Measurements from ENCODE around the gene ZYX. TPM values are rescaled to one million over a fixed set of nuclear protein-coding genes. Genes with fewer than 3 reads are reported as not detected.

ZYX gene
- total and polyA plus RNA-seq, 2 experiments from 2014 or later: 31.8 to 202 TPM

DNA sequence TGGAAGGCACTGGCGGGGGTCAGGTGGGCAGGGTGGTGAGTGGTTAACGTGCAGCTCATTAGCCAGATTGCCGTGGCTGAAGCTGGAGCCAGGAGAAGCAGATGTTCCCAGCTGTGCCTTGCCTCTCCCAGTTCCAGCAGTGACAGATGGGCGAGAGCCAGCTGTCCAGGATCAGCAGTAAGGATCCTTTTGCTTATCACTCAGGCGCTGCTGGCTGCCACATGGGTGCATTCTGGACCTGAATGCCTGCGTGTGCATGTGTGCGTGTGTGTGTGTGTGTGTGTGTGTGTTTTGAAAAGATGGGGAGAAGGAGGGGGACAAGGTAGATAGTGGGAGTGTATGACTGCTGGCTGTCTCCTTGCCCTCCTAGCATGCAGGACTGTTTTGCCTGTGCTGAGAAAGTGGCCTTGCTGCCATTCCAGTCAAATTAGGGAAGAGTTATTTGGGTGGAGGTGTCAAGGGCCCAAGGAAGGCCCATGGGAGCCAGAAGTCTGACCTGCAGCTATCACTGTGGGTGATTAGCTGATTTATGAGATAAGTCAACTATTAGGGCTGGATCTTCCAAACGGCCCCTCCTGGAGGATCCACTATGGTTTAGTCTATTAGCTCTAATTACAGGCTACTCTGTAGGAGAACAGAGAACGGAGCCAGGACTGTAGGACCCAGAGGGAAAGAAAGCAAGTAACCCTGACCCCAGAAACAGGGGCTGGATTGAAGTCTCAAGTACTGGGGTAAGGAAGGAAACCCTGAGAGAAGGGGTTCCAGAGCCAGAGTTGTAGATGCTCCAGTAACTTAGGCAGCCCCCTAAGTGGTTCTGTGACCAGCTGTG, 24.2 kb downstream of the ZYX start:
- Histone ChIP-seq H4K20me1 (ENCODE audit: insufficient read depth, poor library complexity, severe bottlenecking) (no peaks in the 10 kb centered on the region), H3K9me2 (replicated peaks; ENCODE audit: insufficient read depth) (no peaks in the 10 kb centered on the region), H3K36me3 (replicated peaks; ENCODE audit: insufficient read depth, low read depth) (no peaks in the 10 kb centered on the region), H3K9me3 (ENCODE audit: low read depth) (no peaks in the 10 kb centered on the region), H3K4me2 (peak overlapping the region; percentile 11), H3K4me3 (no peak overlapping the region), H3K27ac (no peak overlapping the region), H3K27me3 (no peaks in the 10 kb centered on the region), H2AFZ (no peak overlapping the region), H3K4me1 (ENCODE audit: insufficient read depth) (peaks cover 34% of the 10 kb centered on the region), H3K79me2 (peaks cover 4% of the 10 kb centered on the region)
- WGBS (ENCODE audit: low lambda C conversion rate, missing lambda C conversion rate): 49% methylated on average over 9 of the region's 9 CpGs
- TF ChIP-seq CTCF (IDR thresholded peaks at IDR 0.05; ENCODE audit: poor library complexity) (no peak), EZH2 (IDR thresholded peaks at IDR 0.05; ENCODE audit: borderline replicate concordance) (no peak), EZH2phosphoT487 (IDR thresholded peaks at IDR 0.05; ENCODE audit: low read depth, severe bottlenecking, unreplicated experiment) (no peak)
- no peak for DNase-seq (ENCODE audit: low spot score)

- TF ChIP-seq EZH2phosphoT487 (IDR thresholded peaks at IDR 0.05; ENCODE audit: low read depth, severe bottlenecking, unreplicated experiment) (no peak), EZH2 (IDR thresholded peaks at IDR 0.05; ENCODE audit: borderline replicate concordance) (no peak), CTCF (IDR thresholded peaks at IDR 0.05; ENCODE audit: poor library complexity) (no peak)
Observed at GRCh38 chr7:143406002-143406357, 24.8 kb downstream of the ZYX start.

GRCh38 chr7:143407287-143408251, 26.4 kb downstream of the ZYX start:
- no peak for DNase-seq (ENCODE audit: low spot score)
- 33% methylated on average over 13 of the region's 13 CpGs for WGBS (ENCODE audit: low lambda C conversion rate, missing lambda C conversion rate)
- peaks cover 52% of the 10 kb centered on the region for H3K4me1 ChIP-seq (ENCODE audit: insufficient read depth)
- peak overlapping the region; percentile 12 for H3K4me3 ChIP-seq
- no peaks in the 10 kb centered on the region for H4K20me1 ChIP-seq (ENCODE audit: insufficient read depth, poor library complexity, severe bottlenecking)
- no peaks in the 10 kb centered on the region for H3K36me3 ChIP-seq (replicated peaks; ENCODE audit: insufficient read depth, low read depth)
- H2AFZ ChIP-seq: peak overlapping the region; percentile 84
- H3K79me2 ChIP-seq: peaks cover 4% of the 10 kb centered on the region
- H3K9me2 ChIP-seq (replicated peaks; ENCODE audit: insufficient read depth): no peaks in the 10 kb centered on the region
- H3K27me3 ChIP-seq: no peaks in the 10 kb centered on the region
- H3K27ac ChIP-seq: peak overlapping the region; percentile 34
- H3K4me2 ChIP-seq: peak overlapping the region; percentile 84
- TF ChIP-seq CTCF (IDR thresholded peaks at IDR 0.05; ENCODE audit: poor library complexity): no peak
- TF ChIP-seq EZH2phosphoT487 (IDR thresholded peaks at IDR 0.05; ENCODE audit: low read depth, severe bottlenecking, unreplicated experiment): no peak
- TF ChIP-seq EZH2 (IDR thresholded peaks at IDR 0.05; ENCODE audit: borderline replicate concordance): no peak
- no peaks in the 10 kb centered on the region for H3K9me3 ChIP-seq (ENCODE audit: low read depth)

More at GRCh38 chr7:143406002-143406357, 24.8 kb downstream of the ZYX start:
- Histone ChIP-seq H3K9me3 (ENCODE audit: low read depth) (no peaks in the 10 kb centered on the region), H3K36me3 (replicated peaks; ENCODE audit: insufficient read depth, low read depth) (no peaks in the 10 kb centered on the region), H3K4me2 (peak overlapping the region; percentile 11), H3K4me3 (no peak overlapping the region), H4K20me1 (ENCODE audit: insufficient read depth, poor library complexity, severe bottlenecking) (no peaks in the 10 kb centered on the region), H3K9me2 (replicated peaks; ENCODE audit: insufficient read depth) (no peaks in the 10 kb centered on the region), H3K27me3 (no peaks in the 10 kb centered on the region), H3K79me2 (peaks cover 4% of the 10 kb centered on the region), H2AFZ (no peak overlapping the region), H3K27ac (no peak overlapping the region), H3K4me1 (ENCODE audit: insufficient read depth) (peaks cover 40% of the 10 kb centered on the region)
- 64% methylated on average over 3 of the region's 3 CpGs for WGBS (ENCODE audit: low lambda C conversion rate, missing lambda C conversion rate)
- DNase-seq (ENCODE audit: low spot score): no peak
